GM18519 (cell line): Measurements from ENCODE around the gene KIF26B.
"Not testable (repeated sequence)": the region's sequence is repeated elsewhere in the genome, so short reads cannot be mapped to it uniquely, and the experiment has no call there.

Source experiments
- ATAC-seq: cut with Tn5 transposase; IDR thresholded peaks from one replicate; pipeline ENCODE4 v1.9.1; 2021; ENCODE audit warnings: mild to moderate bottlenecking, moderate library complexity; ENCODE audit not compliant: unreplicated experiment, low FRiP score

Gene KIF26B

DNA sequence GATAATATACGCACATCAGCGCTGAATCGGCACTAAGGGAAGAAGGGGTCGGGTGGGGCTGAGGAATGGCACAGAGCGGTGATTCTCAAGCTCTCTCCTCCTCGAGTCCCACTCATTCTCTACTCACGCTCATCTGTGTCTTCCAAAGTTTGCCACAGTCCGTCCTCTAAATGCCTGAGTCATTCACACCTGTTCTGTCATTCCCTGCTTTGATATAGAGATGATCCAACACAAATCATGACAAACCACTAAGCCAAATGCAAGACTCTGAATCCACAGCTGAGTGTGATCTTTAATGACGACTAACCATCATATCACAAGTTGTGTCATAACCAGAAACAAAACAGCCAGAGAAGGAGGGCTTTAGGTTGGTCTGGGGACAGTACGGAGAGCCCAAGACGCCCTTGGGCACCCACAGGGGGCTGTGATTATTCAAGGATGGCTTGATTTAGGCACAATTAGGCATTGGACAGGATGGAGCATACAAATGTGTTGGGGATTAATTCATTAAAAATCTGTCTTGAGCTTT lies 501.5 kb downstream of the KIF26B start:
- no peak for ATAC-seq

DNA sequence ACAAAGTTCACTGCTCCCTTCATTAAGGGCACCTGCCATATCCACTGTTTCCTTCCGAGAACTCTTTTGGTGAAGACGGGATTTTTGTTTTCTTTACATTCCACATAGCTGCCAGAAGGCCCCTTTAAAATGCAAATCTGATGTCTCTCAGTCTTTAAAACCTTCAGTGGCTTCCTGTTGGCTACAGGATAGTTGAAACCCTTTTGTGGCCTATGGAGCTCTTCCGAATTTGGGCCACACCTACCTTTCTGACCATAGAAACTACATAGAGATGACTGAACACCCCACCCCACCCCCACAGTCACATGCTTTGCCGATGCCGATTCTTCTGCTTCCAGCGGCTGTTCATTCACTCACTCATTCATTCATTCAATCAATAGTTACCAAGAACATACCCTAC lies 502.6 kb downstream of the KIF26B start:
- ATAC-seq: no peak

DNA sequence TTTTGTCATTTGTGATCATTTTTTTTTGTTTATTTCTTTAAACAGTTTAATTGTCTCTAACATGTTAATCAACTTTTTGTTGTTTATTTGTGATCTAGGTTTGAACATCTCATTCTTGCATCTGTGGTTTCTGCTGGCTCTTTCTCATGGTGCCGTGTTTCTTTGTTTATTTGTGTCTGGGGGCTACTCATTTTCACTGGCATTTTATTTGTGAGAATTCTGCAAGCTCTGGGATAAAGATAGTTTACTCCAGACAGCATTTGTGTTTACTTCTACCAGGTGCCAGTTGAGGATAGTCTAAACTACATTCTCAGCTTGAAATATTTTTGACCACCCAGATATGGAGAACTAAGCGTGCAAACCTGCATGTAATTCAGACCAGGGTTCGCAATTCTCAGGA lies 508.6 kb downstream of the KIF26B start:
- ATAC-seq: no peak

DNA sequence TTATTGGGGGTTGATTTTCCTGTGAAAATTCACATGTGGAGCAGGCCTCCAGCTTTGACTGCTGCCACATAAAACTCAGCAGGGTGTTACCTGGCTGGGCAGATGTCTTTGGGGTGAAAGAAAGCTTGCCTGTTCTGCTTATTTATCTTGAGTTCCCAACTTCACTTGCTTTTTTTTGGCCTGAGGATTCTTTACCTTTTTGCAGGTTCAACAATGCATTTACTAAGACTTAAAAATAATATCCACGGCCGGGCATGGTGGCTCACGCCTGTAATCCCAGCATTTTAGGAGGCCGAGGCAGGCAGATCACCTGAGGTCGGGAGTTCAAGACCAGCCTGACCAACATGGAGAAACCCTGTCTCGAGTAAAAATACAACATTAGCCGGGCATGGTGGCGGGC lies 509.1 kb downstream of the KIF26B start:
- no peak for ATAC-seq

DNA sequence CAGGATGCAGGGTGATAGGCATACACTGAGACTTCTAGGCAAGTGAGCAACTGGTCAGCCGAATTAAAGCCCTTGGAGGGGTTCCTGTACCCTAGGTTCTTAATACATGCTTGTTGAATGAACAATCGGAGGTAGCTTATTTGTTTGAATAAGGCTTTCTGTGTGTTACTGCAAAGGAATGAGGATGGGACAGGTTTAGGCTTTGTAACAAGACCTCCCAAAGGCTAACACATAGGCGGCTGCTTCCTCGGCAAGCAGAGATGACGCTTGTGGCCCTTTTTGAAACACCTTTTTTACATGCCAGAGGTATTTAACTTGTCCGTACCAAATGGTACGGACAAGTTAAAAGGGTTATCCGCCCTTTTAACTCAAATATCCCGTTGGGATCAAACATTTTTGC lies 511.6 kb downstream of the KIF26B start:
- ATAC-seq: no peak

DNA sequence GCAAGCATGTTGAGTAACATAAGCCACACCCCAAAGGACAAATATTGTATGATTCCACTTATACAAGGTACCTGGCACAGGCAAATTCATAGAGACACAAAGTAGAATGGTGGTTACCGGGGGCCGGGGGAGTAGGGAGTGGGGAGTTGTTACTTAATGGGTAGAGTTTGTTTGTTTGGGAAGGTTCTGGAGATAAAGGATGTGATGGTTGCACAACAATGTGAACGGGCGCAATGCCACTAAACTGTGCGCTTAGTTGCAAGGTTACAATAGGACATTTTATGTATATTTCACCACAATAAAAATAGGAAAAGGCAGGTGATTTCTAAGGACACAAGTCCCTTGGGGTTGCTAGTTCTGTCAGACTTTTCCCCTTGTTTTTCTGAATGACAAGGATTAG lies 516.6 kb downstream of the KIF26B start:
- ATAC-seq: no peak

DNA sequence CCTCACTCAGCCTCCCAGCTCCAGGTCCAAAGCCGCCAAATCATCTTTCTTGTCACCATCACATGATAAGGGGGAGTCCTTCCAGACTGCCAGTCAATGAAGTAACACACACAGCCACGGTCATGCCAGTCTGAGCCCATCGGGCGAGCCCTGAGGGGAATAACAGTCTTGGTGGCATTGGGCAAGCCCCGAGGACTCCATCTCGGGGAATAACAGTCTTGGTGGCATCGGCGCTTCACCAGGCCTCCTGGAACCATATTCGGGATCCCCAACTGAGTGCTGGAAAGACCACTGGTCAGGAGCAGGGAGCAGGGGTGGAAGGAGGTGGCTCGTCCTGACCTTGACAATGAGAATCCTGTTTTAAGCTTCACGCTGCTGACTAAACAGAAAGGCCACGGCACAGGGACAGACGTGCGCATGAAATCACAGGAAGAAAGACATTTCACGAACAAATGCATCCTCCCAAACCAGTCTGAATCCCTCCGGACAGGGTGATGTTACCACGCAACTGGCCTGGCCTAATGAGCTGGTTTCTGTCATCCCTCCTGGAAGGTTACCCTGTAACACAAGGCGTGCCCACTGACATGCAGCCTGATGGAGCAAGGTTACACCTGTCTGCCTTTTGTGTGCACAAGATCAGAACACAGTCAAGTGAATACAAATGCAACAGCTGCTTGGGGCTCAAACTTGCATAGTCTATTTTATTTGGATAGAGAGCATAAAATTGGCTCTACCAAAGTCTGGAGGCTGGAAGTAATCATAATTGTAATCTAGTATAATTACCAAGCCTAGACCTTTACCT lies 517.4 kb downstream of the KIF26B start:
- ATAC-seq: no peak

DNA sequence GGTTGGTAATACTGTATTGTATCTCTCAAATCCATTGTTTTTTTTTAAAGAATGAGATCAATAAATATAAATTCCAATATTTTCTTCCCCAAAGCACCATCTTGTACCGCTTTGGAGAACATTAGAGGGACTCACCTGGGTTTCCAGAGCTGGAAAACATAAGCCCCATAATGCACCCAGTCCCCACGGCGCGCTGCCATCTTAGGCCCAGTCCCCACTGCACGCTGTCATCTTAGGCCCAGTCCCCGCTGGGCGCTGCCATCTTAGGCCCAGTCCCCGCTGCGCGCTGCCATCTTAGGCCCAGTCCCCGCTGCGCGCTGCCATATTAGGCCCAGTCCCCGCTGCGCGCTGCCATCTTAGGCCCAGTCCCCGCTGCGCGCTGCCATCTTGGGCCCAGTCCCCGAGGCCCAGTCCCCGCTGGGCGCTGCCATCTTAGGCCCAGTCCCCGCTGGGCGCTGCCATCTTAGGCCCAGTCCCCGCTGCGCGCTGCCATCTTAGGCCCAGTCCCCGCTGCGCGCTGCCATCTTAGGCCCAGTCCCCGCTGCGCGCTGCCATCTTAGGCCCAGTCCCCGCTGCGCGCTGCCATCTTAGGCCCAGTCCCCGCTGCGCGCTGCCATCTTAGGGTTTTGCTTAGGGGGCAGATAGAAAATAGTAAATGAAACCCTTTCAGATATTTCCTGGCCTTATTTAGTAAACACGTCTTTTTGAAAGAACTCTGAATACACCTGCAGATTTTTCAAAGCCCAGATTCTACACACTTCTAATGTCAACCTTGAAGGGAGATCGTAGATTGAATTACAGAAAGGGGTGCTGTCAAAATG lies 518.3 kb downstream of the KIF26B start:
- ATAC-seq: not testable (repeated sequence)

DNA sequence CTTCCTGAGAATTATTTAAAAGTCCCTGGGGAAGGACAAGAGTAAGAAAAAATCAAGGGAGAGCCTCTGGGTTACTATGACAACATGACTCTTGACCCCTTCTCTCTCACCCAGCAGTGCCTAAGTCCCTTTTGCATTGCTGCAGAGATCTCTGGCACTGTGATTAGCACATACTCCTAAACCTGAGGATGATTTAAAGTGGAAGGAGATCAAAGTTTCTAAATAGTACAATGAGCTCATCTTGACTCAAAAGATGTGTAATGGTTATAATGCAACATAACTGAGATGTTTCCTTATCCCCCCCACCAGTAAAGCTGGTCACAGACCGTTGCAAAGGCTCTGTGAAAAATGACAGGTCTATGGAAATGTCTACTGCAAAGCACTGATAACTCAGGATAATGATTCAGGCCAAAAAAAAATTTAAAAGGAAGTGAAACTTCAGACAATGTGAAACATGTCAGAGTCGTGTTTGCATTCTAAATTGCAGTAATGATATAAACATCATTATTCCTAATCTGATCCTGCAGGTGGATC lies 519.2 kb downstream of the KIF26B start:
- peak; percentile 82 for ATAC-seq

DNA sequence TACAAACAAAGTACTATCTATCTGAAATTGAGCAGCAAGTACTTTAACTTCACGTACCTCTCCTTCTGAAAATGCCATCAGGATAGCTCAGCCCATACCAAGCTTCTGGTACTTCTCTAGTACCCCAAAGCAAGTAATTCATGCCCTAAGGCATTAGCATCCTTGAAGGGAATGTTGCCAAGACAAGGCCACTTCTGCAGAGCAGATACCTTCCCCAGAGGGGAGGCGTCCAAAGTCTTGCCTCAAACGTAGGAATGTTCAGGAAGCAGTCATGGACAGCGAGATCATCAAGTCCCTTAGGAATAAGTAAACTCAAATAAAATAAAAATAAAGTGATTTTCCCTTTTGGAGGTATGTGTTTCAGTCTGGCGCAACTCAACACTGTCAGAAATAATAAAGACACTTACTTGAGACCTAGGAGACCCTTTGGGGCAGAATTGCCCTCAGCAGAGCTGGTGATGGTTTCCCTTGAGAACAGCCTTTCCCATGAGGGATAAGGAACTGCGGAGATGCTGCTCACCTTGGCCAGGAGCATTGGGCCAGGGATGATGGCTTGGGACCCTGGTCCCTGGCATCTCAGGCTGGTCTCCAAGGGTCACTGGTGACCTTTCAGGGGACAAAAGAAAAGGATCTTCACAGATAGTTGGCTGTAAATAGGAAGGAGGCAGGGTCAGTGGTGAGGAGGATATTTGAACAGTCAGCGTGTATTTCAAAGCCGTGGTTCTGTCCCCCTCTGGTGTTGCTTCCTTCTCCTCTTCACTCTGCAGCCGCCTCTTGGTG lies 522.9 kb downstream of the KIF26B start:
- ATAC-seq: no peak

DNA sequence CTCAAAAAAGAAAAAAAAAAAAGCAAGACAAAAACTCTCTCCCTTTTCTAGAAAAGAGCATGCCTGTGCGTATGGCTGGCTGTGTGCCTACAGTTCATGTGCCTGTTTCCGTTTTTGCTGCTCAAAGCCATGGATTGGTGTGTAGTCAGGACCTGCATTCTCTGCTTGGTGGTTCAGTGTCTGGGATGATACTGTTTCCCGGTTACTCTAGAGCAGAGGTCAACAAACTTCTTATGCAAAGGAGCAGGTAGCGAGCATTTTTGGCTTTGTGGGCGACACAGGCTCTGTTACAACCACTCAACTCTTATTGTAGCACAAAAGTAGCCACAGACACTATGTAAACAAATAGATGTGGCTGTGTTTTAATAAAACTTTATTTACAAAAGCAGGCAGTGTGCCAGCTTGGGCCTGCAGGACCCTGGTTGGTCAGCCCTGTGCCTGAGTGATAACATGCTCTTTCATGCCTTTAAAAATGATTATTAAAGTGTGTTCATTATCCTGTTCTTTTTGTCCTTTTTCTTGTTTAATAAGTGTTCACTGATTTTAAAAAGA lies 524.2 kb downstream of the KIF26B start:
- ATAC-seq: no peak

DNA sequence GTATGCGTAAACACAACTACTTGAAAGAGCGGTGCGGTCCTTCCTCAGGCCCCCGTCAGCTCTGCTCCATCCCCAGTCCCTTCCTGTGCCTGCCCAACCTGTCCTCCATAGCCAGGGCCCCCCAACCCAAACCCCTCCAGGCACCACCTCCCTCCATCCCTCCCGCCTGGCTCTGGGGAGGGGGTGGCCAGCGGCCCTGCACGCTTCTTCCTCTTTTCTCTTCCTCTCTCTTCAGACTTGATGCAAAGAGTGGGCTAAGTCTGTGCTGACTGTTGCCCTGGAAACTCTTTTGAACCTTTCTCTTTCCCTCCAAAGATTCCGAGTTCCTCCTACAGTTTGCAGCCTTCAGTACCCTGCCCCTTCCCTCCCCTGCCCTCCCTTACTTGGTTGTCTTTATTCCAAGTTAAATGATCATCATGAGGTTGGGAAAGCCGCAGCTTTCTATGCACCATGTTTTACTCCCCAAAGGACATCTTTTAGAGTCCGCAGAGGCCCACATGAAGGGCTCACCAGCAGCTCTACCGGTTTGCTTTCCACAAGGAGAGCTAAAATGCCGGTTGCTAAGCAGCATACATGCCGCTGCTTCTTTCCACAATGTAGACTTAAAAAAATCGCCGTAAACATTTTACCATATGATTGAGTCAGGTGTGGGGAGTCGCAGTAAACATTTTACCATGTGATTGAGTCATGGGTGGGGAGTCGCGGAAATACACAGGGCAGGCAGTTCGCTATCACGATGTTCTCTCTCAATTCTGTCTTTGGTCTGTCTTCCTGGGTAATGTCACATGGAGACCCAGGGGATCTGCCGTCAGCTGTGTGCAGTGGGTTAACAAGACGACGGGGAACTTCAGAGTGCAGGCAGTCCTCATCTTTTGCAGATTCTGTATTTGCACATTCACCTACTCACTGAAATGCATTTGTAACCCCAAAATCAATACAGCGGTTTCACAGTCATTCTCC lies 525.3 kb downstream of the KIF26B start:
- no peak for ATAC-seq

DNA sequence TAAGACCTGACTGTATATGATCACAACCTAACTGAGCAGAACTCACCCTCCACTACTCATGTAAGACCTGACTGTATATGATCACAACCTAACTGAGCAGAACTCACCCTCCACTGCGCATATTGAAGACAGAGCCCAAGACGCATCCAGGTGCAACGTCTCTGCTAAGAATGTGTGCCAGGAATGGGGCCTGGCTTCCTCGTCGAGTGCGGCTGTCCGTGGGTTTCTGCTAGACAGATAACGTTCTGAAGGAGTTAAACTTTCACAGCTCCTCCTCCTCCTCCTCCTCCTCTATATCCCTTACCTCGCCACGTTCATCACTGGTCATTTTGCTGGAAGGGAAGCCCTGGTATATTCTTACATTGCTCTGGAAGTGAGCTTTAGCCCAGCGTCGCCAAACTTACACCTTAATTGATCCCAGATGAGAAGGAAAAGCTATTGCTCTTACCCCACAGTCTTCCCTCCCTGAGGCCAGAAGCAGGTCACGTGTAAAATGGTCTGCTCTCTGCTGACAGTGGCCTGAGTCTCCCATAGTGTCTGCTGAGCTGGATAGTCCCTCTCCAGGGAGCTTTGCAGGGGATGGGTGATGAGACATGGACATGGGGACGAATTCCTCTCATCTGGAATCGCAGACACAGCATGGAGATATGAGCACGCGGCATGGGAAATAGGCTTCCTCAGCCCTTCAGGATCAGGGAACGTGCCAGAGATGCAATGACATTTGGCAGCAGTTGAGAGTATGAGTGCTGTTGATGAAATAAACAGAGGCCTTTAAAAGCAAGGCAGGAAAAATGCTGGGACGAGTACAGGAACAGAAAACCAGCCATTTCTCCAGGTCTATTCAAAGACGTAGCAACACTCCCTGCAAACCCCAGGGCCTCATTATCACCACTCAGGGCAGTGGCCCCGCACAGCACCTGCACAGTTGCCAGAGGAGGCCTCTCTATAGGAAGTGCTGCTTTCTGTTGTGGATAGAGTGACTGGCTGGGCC lies 528.1 kb downstream of the KIF26B start:
- ATAC-seq: no peak

DNA sequence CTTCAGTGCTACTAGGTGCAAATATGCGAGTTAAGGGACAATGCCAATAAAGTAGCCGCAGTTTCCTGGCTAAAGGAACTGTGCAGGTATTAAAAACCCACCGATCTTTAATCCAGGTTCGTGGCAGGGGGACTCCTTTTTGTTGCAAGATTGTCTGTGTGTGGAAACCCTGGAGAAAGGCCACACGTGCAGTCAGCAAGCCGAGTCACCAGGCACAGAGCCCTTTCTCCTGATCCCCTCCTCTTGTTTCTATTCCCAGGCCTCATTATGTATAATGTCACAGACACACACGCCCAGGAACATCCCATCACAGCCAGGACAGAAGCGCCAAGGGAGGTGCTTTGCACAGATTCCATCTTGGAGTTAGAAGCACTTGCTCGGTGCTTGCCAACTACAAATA lies 528.9 kb downstream of the KIF26B start:
- ATAC-seq: no peak

DNA sequence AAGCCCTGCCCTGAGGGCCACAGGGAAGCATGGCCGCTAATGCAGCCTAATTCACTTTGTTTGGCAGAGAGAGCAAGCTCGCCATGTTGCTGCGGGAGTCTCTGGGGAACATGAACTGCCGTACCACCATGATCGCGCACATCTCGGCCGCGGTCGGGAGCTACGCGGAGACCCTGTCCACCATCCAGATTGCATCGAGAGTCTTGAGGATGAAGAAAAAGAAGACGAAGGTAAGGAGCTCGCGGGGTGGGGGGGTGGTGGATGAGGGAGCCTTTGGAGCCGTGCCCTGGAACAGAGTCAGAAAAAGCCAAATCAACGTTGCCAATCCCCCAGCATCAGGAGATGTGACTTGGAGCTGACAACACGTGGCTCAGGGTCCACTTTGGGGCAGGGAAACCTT lies 529.4 kb downstream of the KIF26B start:
- no peak for ATAC-seq

DNA sequence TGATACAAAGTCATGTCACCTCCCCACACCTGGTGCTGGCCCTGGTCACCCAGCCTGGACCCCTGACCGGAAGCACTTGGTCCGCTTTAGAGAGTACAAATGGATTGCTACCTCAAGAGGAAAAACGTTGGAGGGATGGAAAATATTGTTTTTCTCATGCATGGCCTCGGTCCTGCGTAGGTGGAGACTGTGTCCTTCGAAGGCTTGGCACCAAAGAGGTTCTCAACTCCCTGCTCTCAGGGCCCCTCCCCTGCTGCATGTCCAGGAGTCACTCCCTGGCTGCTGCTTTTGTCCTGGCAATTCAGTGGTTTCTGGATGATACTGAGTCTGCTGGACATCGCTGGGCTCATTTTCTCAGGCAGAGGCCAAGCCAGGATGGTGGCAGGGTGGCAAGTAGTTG lies 529.8 kb downstream of the KIF26B start:
- ATAC-seq: no peak

DNA sequence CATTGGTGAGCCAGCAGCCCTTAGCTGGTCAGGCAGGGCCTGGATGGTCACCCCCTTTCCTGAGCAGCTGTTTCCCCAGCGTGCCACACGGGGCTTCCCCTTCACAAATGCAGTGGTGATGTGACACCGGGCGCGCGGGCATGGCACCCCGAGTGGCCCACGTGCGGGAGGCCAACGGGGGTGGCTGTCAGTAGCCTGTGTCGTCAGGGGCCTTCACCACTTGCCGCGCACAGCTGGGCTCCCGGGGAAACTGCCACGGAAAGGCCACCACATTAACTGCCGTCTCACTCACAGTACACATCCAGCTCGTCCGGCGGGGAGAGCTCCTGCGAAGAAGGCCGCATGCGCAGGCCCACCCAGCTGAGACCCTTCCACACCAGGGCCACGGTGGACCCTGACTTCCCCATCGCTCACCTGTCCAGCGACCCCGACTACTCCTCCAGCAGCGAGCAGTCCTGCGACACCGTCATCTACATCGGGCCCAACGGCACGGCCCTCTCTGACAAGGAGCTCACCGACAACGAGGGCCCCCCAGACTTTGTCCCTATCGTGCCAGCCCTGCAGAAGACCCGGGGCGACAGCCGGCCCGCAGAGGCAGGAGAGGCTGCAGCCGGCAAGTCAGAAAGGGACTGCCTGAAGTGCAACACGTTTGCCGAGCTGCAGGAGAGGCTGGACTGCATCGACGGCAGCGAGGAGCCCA lies 530.5 kb downstream of the KIF26B start:
- ATAC-seq: no peak
